Lower leg skin (tissue), 4 donors: ENCODE data around the gene NPR2. TPM values are rescaled to one million over a fixed set of nuclear protein-coding genes. Genes with fewer than 3 reads are reported as not detected.

Source experiments
- DNase-seq, 2 donors: peaks; one replicate each; pipeline ENCODE4 v3.0.0-alpha.2; 2019; ENCODE audit warnings: low spot score in 2 of 2
- H3K4me3 ChIP-seq: fragments of 200-600 bp; sonication (generic); 2 replicates; pipeline ENCODE4 v1.5.1; 2017; ENCODE audit warnings: mild to moderate bottlenecking, low read depth; ENCODE audit not compliant: poor library complexity, severe bottlenecking
- CTCF ChIP-seq, 3 donors: fragments of 450-650 bp; IDR thresholded peaks; one replicate each; pipeline ENCODE4 v1.5.1; 2016; ENCODE audit warnings: antibody characterized with exemption in 3 of 3, mild to moderate bottlenecking in 3 of 3, moderate library complexity in 2 of 3
- POLR2A ChIP-seq, 2 donors: fragments of 450-650 bp; IDR thresholded peaks; one replicate each; pipeline ENCODE4 v1.6.1; 2016 to 2017; ENCODE audit warnings: antibody characterized with exemption in 2 of 2, mild to moderate bottlenecking in 1 of 2, moderate library complexity in 1 of 2
- WGBS, 2 donors: methylation state at CpG; one replicate each; pipeline ENCODE4 v1.1.5; 2018; 5-methylcytosine and 5-hydroxymethylcytosine counted together
- intact Hi-C: fragments of 100-400 bp; cut with DNase I; formaldehyde crosslinking; loops from one replicate; pipeline ENCODE4 v1.15.0; 2023; ENCODE audit warnings: low total_unique reads
- total RNA-seq, 4 donors: library from RNA; depleted of rRNA; stranded (reverse); fragments of >200 nt; gene quantifications; one replicate each; pipeline ENCODE4 v1.1.0, GENCODE V29; 2016

The NPR2 gene
- total RNA-seq, 4 donors from 2014 or later = 12.2 to 20.4 (median 18.8) TPM

- WGBS, 2 donors = 83 to 92% methylated on average over 3 of the region's 3 CpGs
- DNase-seq = peak in 1 of 2 donors; percentile 82
- no peak overlapping the region for H3K4me3 ChIP-seq
- TF ChIP-seq POLR2A (IDR thresholded peaks at IDR 0.05) = no peak
- TF ChIP-seq CTCF (IDR thresholded peaks at IDR 0.05) = no peak
- intact Hi-C loops = no loop called here
Measured at GRCh38 chr9:35835216-35835632, 43.8 kb downstream of the NPR2 start.

GRCh38 chr9:35835766-35836165 lies 44.4 kb downstream of the NPR2 start:
- intact Hi-C loops = no loop called here
- TF ChIP-seq POLR2A (IDR thresholded peaks at IDR 0.05) (no peak), CTCF (IDR thresholded peaks at IDR 0.05) (no peak)
- WGBS, 2 donors = 78 to 88% methylated on average over 2 of the region's 2 CpGs
- no peak for DNase-seq
- H3K4me3 ChIP-seq = no peak overlapping the region

- no peak overlapping the region for H3K4me3 ChIP-seq
- no peak for TF ChIP-seq POLR2A (IDR thresholded peaks at IDR 0.05)
- TF ChIP-seq CTCF (IDR thresholded peaks at IDR 0.05) = no peak
- intact Hi-C loops = no loop called here
- peak in 1 of 2 donors; percentile 74 for DNase-seq
- 94% methylated on average over 5 of the region's 5 CpGs for WGBS, 2 donors
Measured at GRCh38 chr9:35836595-35836994, 45.2 kb downstream of the NPR2 start.

- intact Hi-C loops = no loop called here
- no peak overlapping the region for H3K4me3 ChIP-seq
- no peak for DNase-seq
- TF ChIP-seq CTCF (IDR thresholded peaks at IDR 0.05) = no peak
- no peak for TF ChIP-seq POLR2A (IDR thresholded peaks at IDR 0.05)
- whole genome bisulfite sequencing, 2 donors = 88 to 94% methylated on average over 5 of the region's 5 CpGs
Measured at GRCh38 chr9:35839926-35840325, 48.5 kb downstream of the NPR2 start.

GRCh38 chr9:35840881-35841644 lies 49.7 kb downstream of the NPR2 start:
- intact Hi-C loops = no loop called here
- peak in 1 of 2 donors; percentile 75 for DNase-seq
- H3K4me3 ChIP-seq = no peak overlapping the region
- TF ChIP-seq POLR2A (IDR thresholded peaks at IDR 0.05) = no peak
- TF ChIP-seq CTCF (IDR thresholded peaks at IDR 0.05) = no peak
- 92 to 94% methylated on average over 15 of the region's 15 CpGs for WGBS, 2 donors

GRCh38 chr9:35841645-35841900 lies 50.2 kb downstream of the NPR2 start:
- TF ChIP-seq CTCF (IDR thresholded peaks at IDR 0.05) (no peak), POLR2A (IDR thresholded peaks at IDR 0.05) (no peak)
- 61 to 79% methylated on average over 5 of the region's 5 CpGs for WGBS, 2 donors
- H3K4me3 ChIP-seq = no peak overlapping the region
- DNase-seq = no peak
- intact Hi-C loops = no loop called here
